ENCODE results near the gene CLEC6A.

The CLEC6A gene

DNA sequence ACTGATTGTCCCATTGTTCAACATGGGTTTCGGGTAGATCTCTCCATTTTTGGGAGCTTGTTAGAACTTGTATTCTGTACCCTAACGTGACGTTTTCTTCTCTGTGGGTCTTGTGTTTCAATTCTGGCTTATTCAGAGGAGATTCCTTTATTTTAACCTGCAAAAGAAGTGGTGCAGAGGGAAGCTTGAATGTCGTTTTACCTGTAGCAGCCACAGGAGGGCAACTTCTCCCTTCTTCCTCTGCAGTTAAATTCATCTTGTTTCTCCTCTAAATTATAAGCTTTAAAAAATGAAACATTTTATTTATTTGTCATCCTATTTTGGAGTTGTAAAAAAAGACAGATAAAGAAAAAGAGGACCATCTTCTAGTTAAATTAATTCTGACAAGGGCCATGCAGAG is 43.9 kb downstream of the CLEC6A start:
- Histone ChIP-seq H3K9me3 (replicated peaks; ENCODE audit: low read length) (no peaks in the 10 kb centered on the region), H3K36me3 (ENCODE audit: insufficient read depth, low read length) (no peaks in the 10 kb centered on the region), H3K27me3 (ENCODE audit: control insufficient read depth, insufficient read depth, low read length) (no peaks in the 10 kb centered on the region), H3K4me3 (ENCODE audit: low read length) (no peak overlapping the region), H3K4me2 (ENCODE audit: low read length) (no peak overlapping the region), H3K9ac (ENCODE audit: low read depth, low read length) (no peak overlapping the region), H3K4me1 (ENCODE audit: control insufficient read depth, insufficient read depth, low read length) (no peaks in the 10 kb centered on the region)

DNA sequence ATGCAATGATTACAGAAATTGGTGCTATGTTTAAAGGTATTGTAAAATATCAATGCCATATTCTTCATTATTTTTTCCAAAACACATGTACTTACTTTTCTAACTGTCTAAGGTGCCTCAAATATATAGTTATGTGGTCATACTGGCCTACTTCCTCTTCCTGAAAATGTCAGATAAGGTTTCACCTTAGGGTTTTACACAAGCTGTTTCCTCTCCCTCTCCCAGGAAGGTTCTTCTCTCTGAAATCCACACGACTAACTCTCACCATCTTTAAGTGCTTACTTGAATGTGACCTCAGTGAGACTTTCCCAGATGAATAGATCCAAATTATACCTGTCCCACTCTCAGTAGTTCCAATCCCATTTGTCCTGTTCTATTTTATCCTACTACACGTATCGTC is 46.0 kb downstream of the CLEC6A start:
- Histone ChIP-seq H3K4me1 (ENCODE audit: control insufficient read depth, insufficient read depth, low read length) (no peaks in the 10 kb centered on the region), H3K9ac (ENCODE audit: low read depth, low read length) (no peak overlapping the region), H3K36me3 (ENCODE audit: insufficient read depth, low read length) (no peaks in the 10 kb centered on the region), H3K4me3 (ENCODE audit: low read length) (no peak overlapping the region), H3K27me3 (ENCODE audit: control insufficient read depth, insufficient read depth, low read length) (no peaks in the 10 kb centered on the region), H3K9me3 (replicated peaks; ENCODE audit: low read length) (no peaks in the 10 kb centered on the region), H3K4me2 (ENCODE audit: low read length) (no peak overlapping the region)

DNA sequence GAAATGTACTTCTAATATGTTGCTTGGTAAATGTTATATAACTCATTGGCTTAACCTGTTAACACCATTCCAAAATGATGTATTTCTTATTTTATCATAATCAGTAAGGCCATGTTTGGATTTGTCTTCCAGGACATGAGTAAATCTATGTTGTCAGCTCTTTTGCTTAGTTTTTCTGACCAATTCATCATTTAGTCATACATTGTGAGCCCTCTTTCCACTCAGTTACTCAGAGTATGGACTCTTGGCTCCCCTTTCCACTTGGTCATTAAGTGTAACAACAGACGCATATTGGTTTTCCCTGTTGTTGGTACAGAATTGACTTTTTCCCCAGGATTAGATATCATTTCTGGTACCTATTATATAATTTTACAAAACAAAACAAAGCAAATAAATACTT is 48.6 kb downstream of the CLEC6A start:
- no peaks in the 10 kb centered on the region for H3K9me3 ChIP-seq (replicated peaks; ENCODE audit: low read length)
- H3K4me1 ChIP-seq (ENCODE audit: control insufficient read depth, insufficient read depth, low read length): no peaks in the 10 kb centered on the region
- no peak overlapping the region for H3K4me2 ChIP-seq (ENCODE audit: low read length)
- no peak overlapping the region for H3K4me3 ChIP-seq (ENCODE audit: low read length)
- H3K9ac ChIP-seq (ENCODE audit: low read depth, low read length): no peak overlapping the region
- H3K36me3 ChIP-seq (ENCODE audit: insufficient read depth, low read length): no peaks in the 10 kb centered on the region
- H3K27me3 ChIP-seq (ENCODE audit: control insufficient read depth, insufficient read depth, low read length): peaks cover 4% of the 10 kb centered on the region

DNA sequence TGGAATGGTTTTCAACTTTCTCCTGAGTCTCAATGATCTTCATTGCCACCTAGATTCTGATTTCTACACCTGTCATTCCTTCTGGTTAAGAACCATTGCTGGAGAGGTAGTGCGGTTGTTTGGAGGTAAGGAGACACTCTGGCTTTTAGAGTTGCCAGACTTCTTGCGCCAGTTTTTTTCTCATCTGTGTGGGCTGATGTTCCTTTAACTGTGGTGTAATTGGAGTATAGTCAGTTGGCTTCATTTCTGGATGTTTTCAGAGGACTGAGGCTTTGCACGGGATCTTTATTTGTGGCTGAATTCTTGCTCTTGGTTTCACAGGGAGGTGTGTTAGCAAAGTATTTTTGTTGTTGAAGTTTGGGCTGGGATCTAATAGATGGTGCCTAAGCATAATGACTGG is 51.8 kb downstream of the CLEC6A start:
- Histone ChIP-seq H3K9me3 (replicated peaks; ENCODE audit: low read length) (no peaks in the 10 kb centered on the region), H3K27me3 (ENCODE audit: control insufficient read depth, insufficient read depth, low read length) (peaks cover 4% of the 10 kb centered on the region), H3K9ac (ENCODE audit: low read depth, low read length) (no peak overlapping the region), H3K4me3 (ENCODE audit: low read length) (no peak overlapping the region), H3K36me3 (ENCODE audit: insufficient read depth, low read length) (no peaks in the 10 kb centered on the region), H3K4me1 (ENCODE audit: control insufficient read depth, insufficient read depth, low read length) (no peaks in the 10 kb centered on the region), H3K4me2 (ENCODE audit: low read length) (no peak overlapping the region)

DNA sequence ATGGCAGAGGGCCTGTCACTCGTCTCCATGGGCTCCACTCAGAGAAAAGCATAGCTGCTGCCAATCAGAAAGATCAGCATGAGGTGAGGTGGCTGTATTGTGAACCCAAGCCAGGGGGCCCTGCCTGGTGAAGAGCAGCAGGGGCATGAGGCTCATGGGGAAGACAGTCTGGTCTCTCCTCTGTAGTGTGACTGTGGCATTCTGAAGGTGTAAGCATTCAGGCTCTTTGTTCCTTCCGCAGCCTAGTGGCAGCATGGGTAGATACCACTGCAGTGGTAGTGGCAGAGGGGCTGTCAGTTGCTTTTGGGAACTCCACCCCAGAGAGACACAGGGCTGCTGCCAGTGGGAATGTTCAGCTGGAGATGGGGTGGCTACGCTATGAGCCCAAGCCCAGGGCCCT is 52.5 kb downstream of the CLEC6A start:
- Histone ChIP-seq H3K36me3 (ENCODE audit: insufficient read depth, low read length) (no peaks in the 10 kb centered on the region), H3K9me3 (replicated peaks; ENCODE audit: low read length) (no peaks in the 10 kb centered on the region), H3K9ac (ENCODE audit: low read depth, low read length) (no peak overlapping the region), H3K27me3 (ENCODE audit: control insufficient read depth, insufficient read depth, low read length) (peaks cover 4% of the 10 kb centered on the region), H3K4me1 (ENCODE audit: control insufficient read depth, insufficient read depth, low read length) (no peaks in the 10 kb centered on the region), H3K4me3 (ENCODE audit: low read length) (no peak overlapping the region), H3K4me2 (ENCODE audit: low read length) (no peak overlapping the region)

DNA sequence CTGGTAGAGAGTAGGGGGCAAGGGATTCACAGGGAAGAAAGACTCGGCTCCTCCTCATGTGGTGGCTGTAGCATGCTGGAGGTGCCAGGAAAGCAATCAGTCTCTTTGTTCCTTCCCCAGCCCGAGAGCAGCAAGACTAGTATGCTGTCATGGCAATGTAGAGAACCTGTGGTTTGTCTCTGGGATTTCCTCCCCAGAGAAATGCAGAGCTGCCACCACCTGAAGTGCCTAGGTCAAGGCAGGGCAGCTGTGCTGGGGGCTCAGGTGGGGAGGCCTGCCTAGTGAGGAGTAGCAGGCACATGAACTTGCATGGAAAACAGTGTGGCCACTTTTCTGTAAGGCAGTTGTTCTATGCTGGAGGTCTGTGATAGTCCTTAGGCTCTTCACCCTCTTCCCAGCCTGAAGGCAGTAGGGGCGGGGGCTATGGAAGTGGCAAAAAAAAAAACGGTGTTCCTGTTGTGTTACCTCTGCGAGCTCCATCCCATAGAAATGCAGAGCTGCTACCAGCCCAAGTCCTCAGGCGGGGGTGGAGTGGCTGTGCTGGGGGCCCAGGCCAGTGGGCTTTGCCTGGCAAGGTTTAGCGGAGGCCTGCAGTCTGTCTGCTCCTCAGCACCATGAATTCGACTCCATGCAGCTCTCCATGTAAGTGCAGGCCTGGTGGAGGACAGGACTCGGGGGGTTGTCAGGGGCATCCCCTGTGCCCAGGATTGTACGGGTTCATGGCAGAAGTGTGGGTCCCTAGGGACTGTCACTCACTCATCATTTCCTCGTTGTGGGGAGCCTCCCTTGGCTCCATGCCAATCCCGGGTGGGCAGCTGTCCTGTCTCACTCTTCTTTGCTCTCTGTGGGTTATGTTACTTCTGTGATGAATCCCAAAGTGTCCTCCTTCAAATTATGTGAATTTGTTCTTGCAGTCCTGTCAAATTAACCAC is 53.4 kb downstream of the CLEC6A start:
- no peak overlapping the region for H3K4me3 ChIP-seq (ENCODE audit: low read length)
- H3K4me2 ChIP-seq (ENCODE audit: low read length): no peak overlapping the region
- no peaks in the 10 kb centered on the region for H3K9me3 ChIP-seq (replicated peaks; ENCODE audit: low read length)
- peaks cover 4% of the 10 kb centered on the region for H3K27me3 ChIP-seq (ENCODE audit: control insufficient read depth, insufficient read depth, low read length)
- H3K9ac ChIP-seq (ENCODE audit: low read depth, low read length): no peak overlapping the region
- H3K36me3 ChIP-seq (ENCODE audit: insufficient read depth, low read length): no peaks in the 10 kb centered on the region
- H3K4me1 ChIP-seq (ENCODE audit: control insufficient read depth, insufficient read depth, low read length): no peaks in the 10 kb centered on the region

DNA sequence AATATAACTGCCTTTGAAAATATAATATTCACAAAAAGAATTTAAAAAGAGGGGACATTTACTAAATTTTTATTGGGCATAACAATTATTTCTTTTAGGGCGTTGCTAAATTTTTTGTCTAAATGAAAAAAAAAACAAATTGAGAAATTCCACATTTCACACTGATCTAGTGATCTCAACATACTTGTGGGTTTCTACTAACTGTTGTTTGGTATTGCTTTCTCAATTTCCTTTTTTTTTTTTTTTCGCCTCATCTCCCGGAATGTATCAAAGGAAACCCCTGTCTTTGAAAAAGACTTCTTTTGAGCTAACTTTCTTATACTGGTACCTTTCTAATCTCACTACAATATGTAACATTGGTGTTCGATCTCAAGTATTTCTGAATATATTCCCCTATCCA is 57.5 kb downstream of the CLEC6A start, which contains the start of gene CLEC4D:
TSS of gene CLEC4D (plus strand) at position 248 of the 400 bp plus-strand sequence. CDS start 230 bp downstream, outside the sequence.
- no peaks in the 10 kb centered on the region for H3K36me3 ChIP-seq (ENCODE audit: insufficient read depth, low read length)
- no peaks in the 10 kb centered on the region for H3K9me3 ChIP-seq (replicated peaks; ENCODE audit: low read length)
- no peaks in the 10 kb centered on the region for H3K27me3 ChIP-seq (ENCODE audit: control insufficient read depth, insufficient read depth, low read length)
- no peak within 1 kb of the TSS for H3K4me2 ChIP-seq (ENCODE audit: low read length)
- no peaks in the 10 kb centered on the region for H3K4me1 ChIP-seq (ENCODE audit: control insufficient read depth, insufficient read depth, low read length)
- no peak within 1 kb of the TSS for H3K9ac ChIP-seq (ENCODE audit: low read depth, low read length)
- H3K4me3 ChIP-seq (ENCODE audit: low read length): no peak within 1 kb of the TSS

DNA sequence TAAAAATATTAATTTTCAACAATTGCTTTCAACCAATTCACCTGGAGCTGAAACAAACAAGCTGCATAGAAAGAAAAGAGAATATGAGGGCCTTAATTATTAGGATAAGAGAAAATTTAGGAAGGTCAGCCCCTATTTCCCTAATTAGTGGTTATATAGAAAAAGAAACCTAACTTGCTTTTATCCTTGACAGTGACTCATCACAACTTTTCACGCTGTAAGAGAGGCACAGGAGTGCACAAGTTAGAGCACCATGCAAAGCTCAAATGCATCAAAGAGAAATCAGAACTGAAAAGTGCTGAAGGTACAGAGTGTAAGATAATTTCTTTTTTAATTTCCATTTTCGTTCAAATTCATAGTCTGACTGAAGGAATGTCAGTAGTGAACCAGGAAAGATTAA is 62.2 kb downstream of the CLEC6A start:
- Histone ChIP-seq H3K4me3 (ENCODE audit: low read length) (no peak overlapping the region), H3K9me3 (replicated peaks; ENCODE audit: low read length) (no peaks in the 10 kb centered on the region), H3K4me1 (ENCODE audit: control insufficient read depth, insufficient read depth, low read length) (no peaks in the 10 kb centered on the region), H3K27me3 (ENCODE audit: control insufficient read depth, insufficient read depth, low read length) (no peaks in the 10 kb centered on the region), H3K36me3 (ENCODE audit: insufficient read depth, low read length) (no peaks in the 10 kb centered on the region), H3K4me2 (ENCODE audit: low read length) (no peak overlapping the region), H3K9ac (ENCODE audit: low read depth, low read length) (no peak overlapping the region)

DNA sequence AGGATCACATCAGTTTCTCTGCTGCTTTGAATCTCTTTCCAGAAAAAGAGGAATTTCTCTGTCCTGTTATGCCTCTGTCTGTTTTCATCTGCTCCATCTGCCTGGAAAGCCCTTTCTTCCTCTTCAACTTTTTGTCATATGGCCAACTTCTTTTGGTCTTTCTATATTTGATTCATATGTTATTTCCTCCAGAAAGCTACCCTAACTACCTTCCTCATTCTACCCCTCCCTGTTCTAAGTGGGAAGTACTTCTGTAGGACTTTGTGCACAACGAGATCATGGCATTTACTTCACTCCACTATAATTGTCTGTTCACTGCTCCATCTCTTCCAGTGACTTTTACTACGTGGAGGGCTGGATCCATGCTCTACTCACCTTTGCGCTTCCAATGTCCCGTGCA is 63.4 kb downstream of the CLEC6A start:
- H3K9ac ChIP-seq (ENCODE audit: low read depth, low read length): no peak overlapping the region
- no peak overlapping the region for H3K4me3 ChIP-seq (ENCODE audit: low read length)

DNA sequence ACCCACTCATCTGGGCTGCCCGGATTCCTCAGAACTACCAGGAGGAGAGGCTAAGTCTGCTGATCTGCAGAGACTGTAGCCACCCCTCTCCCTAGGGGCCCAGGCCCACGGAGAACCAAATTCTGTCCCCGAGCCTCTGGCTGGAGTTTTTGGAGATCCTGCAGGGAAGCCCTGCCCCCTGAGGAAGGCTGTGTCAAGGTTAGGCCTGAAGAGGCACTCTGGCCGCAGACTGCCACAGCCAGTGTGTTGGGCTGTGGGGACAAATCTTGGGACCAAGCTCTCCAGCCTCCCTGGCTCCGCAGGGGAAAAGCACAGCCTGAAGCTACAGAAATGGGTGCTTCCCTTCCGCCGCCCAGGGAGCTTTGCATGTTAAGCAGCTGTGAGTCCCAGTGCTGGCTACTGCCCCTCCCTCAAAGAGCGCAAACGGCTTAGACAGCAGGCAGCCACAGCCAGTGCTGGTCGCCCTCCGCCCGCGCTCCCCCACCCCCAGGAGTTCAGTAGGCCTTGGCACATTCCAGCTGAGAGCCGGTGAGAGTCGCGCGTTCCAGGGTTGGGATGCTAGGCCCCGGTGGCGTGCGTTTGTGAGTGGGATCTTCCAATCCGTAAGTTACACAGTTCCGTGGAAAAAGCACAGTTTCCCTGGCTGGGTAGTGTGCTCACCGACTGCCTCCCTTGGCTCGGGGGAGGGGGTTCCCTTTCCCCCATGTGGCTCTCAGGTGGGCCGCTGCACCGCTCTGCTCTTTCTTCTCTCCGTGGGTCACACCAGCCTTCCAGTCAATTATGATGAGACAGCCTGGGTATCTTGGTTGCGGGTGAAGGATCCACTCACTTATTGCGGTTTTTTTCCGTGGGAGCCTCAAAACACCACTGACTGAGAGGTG is 71.7 kb downstream of the CLEC6A start:
- Histone ChIP-seq H3K4me2 (ENCODE audit: low read length) (no peak overlapping the region), H3K9me3 (replicated peaks; ENCODE audit: low read length) (no peaks in the 10 kb centered on the region), H3K27me3 (ENCODE audit: control insufficient read depth, insufficient read depth, low read length) (no peaks in the 10 kb centered on the region), H3K9ac (ENCODE audit: low read depth, low read length) (no peak overlapping the region), H3K4me3 (ENCODE audit: low read length) (no peak overlapping the region), H3K4me1 (ENCODE audit: control insufficient read depth, insufficient read depth, low read length) (no peaks in the 10 kb centered on the region), H3K36me3 (ENCODE audit: insufficient read depth, low read length) (no peaks in the 10 kb centered on the region)

More for the DNA sequence above, 63.4 kb downstream of the CLEC6A start:
- no peak overlapping the region for H3K4me2 ChIP-seq (ENCODE audit: low read length)
- H3K4me1 ChIP-seq (ENCODE audit: control insufficient read depth, insufficient read depth, low read length): no peaks in the 10 kb centered on the region
- no peaks in the 10 kb centered on the region for H3K27me3 ChIP-seq (ENCODE audit: control insufficient read depth, insufficient read depth, low read length)
- no peaks in the 10 kb centered on the region for H3K36me3 ChIP-seq (ENCODE audit: insufficient read depth, low read length)
- H3K9me3 ChIP-seq (replicated peaks; ENCODE audit: low read length): no peaks in the 10 kb centered on the region

Data from skeletal muscle satellite cell (primary cell).